HepG2 (cell line): ENCODE measurements around the gene RHEBL1. TPM values are rescaled to one million over a fixed set of nuclear protein-coding genes. Genes with fewer than 3 reads are reported as not detected.
A peak's percentile ranks its signal among the peaks of the same experiment; 100 is the strongest.

Source experiments
- ATAC-seq: fragments of 200-7000 bp; cut with Tn5 transposase; 3 replicates; pipeline ENCODE4 v1.9.1; 2020; ENCODE audit warnings: mild to moderate bottlenecking, moderate library complexity
- BruUV-seq: library from RNA; stranded (reverse); fragments of 400-500 nt; replicated peaks from 2 replicates; lab custom pipeline; 2021; lab: Mats Ljungman, UMichigan
- CTCF ChIA-PET: fragments of 300-600 bp; formaldehyde crosslinking; extraction: SDS; loops from one replicate; lab custom pipeline; 2021; ENCODE audit warnings: low total read pairs, inconsistent platforms, low intra/inter-chr PET ratio; lab: Yijun Ruan, JAX
- POLR2A ChIA-PET: fragments of 350-600 bp; sonication (Branson Sonifier 250); formaldehyde crosslinking; loops from one replicate; lab custom pipeline; 2020; ENCODE audit warnings: antibody characterized with exemption, inconsistent platforms; lab: Yijun Ruan, JAX
- DNase-seq: peaks from one replicate; pipeline ENCODE4 v3.0.0-alpha.2; 2015; ENCODE audit warnings: low spot score
- FAIRE-seq: peaks from 3 replicates; lab custom pipeline; 2011; peaks lifted over from hg19 to GRCh38; lab: Jason Lieb, UNC
- H2AFZ ChIP-seq: one replicate; pipeline ENCODE4 v1.6.1; 2011; ENCODE audit warnings: low read length, inconsistent platforms
- H3K27ac ChIP-seq: fragments of 300-600 bp; 3 replicates; pipeline ENCODE4 v1.8.0; 2011; ENCODE audit warnings: mixed run types, mild to moderate bottlenecking, mixed read lengths, low read length, inconsistent platforms; ENCODE audit not compliant: insufficient read depth; ENCODE audit errors: extremely low read length
- H3K27me3 ChIP-seq, 2 experiments: fragments of 200-600 bp in 1 of 2; 2 replicates in 1 of 2; 3 replicates in 1 of 2; pipeline versions ENCODE4 v1.6.0 to v1.8.0; 2011; ENCODE audit warnings: low read length in 2 of 2, mild to moderate bottlenecking in 2 of 2, moderate library complexity in 2 of 2, inconsistent platforms in 1 of 2; ENCODE audit not compliant: insufficient read depth in 2 of 2, control insufficient read depth in 1 of 2
- H3K36me3 ChIP-seq, 2 experiments: fragments of 200-600 bp in 1 of 2; replicated peaks in 1 of 2; 2 replicates in 1 of 2; 3 replicates in 1 of 2; pipeline versions ENCODE4 v1.5.1 to v1.8.0; 2011; ENCODE audit warnings: low read length in 2 of 2, inconsistent platforms in 1 of 2; ENCODE audit not compliant: insufficient read depth in 2 of 2, control insufficient read depth in 1 of 2
- H3K4me1 ChIP-seq: 2 replicates; pipeline ENCODE4 v1.5.1; 2012; ENCODE audit warnings: low read length, inconsistent platforms; ENCODE audit not compliant: insufficient read depth
- H3K4me2 ChIP-seq: 2 replicates; pipeline ENCODE4 v1.6.0; 2011; ENCODE audit warnings: low read depth, low read length, inconsistent platforms
- H3K4me3 ChIP-seq, 3 experiments: fragments of 200-600 bp in 1 of 3; sonication (generic), shearing (Covaris generic) in 1 of 3; replicated peaks in 1 of 3; 2 replicates each; pipeline ENCODE4 v1.5.1; 2011 to 2016; ENCODE audit warnings: low read length in 3 of 3, inconsistent platforms in 2 of 3, low read depth in 2 of 3, mild to moderate bottlenecking in 2 of 3, control low read depth in 1 of 3, mixed read lengths in 1 of 3; ENCODE audit not compliant: insufficient read depth in 1 of 3
- H3K79me2 ChIP-seq: one replicate; pipeline ENCODE4 v1.6.1; 2011; ENCODE audit warnings: low read length, inconsistent platforms; ENCODE audit not compliant: insufficient read depth
- H3K9ac ChIP-seq: 2 replicates; pipeline ENCODE4 v1.6.0; 2011; ENCODE audit warnings: mild to moderate bottlenecking, low read depth, low read length, inconsistent platforms; ENCODE audit not compliant: insufficient read depth
- H3K9me3 ChIP-seq: 2 replicates; pipeline ENCODE4 v1.5.1; 2012; ENCODE audit warnings: mild to moderate bottlenecking, low read length
- H4K20me1 ChIP-seq: 2 replicates; pipeline ENCODE4 v1.6.0; 2011; ENCODE audit warnings: inconsistent platforms, mild to moderate bottlenecking, low read length, moderate library complexity; ENCODE audit not compliant: insufficient read depth
- ARNT ChIP-seq: fragments of 450-650 bp; IDR thresholded peaks from 2 replicates; pipeline ENCODE4 v1.6.1; 2017
- ATF3 ChIP-seq: sonication (generic); formaldehyde crosslinking; IDR thresholded peaks from 2 replicates; pipeline ENCODE4 v1.4.0; 2020; ENCODE audit warnings: missing genetic modification reagents
- CEBPB ChIP-seq: IDR thresholded peaks from 2 replicates; pipeline ENCODE4 v1.6.1; 2011; ENCODE audit warnings: low read depth, low read length, improper control_type of control experiment, borderline replicate concordance
- CEBPG ChIP-seq: IDR thresholded peaks from 2 replicates; pipeline ENCODE4 v1.6.1; 2016
- PAWR ChIP-seq: sonication (generic); formaldehyde crosslinking; IDR thresholded peaks from 2 replicates; pipeline ENCODE4 v1.4.0; 2020; ENCODE audit warnings: missing genetic modification reagents, mild to moderate bottlenecking, borderline replicate concordance
- SOX5 ChIP-seq: IDR thresholded peaks from 2 replicates; pipeline ENCODE4 v1.6.1; 2016; ENCODE audit warnings: borderline replicate concordance
- THYN1 ChIP-seq: sonication (generic); formaldehyde crosslinking; IDR thresholded peaks from 2 replicates; pipeline ENCODE4 v1.8.1; 2023; ENCODE audit warnings: low read depth, mild to moderate bottlenecking, moderate library complexity, missing genetic modification reagents, borderline replicate concordance
- TRIM24 ChIP-seq: sonication (generic); formaldehyde crosslinking; IDR thresholded peaks from 2 replicates; pipeline ENCODE4 v1.8.0; 2022; ENCODE audit warnings: mild to moderate bottlenecking, missing genetic modification reagents
- ZBTB20 ChIP-seq: sonication (generic); formaldehyde crosslinking; IDR thresholded peaks from 2 replicates; pipeline ENCODE4 v1.8.1; 2023; ENCODE audit warnings: missing genetic modification reagents, low read depth, mild to moderate bottlenecking, borderline replicate concordance
- ZNF136 ChIP-seq: sonication (generic); formaldehyde crosslinking; IDR thresholded peaks from 2 replicates; pipeline ENCODE4 v1.8.1; 2022; ENCODE audit warnings: low read depth, mild to moderate bottlenecking, moderate library complexity, missing genetic modification reagents
- ZNF24 ChIP-seq: fragments of 450-650 bp; IDR thresholded peaks from 2 replicates; pipeline ENCODE4 v1.6.1; 2017; ENCODE audit warnings: antibody characterized with exemption, mild to moderate bottlenecking
- ZNF879 ChIP-seq: sonication (generic); formaldehyde crosslinking; IDR thresholded peaks from 2 replicates; pipeline ENCODE4 v1.8.1; 2023; ENCODE audit warnings: missing genetic modification reagents
- WGBS: methylation state at CpG from one replicate; pipeline ENCODE4 v1.1.6; 2017; ENCODE audit warnings: low lambda C conversion rate; 5-methylcytosine and 5-hydroxymethylcytosine counted together
- in situ Hi-C: cut with HindIII; loops from 2 replicates; pipeline ENCODE4 v1.10.0; 2017; ENCODE audit warnings: low pct_unique_long_range_greater_than_20kb; ENCODE audit not compliant: extremely low pct_ligation_motif_present
- intact Hi-C: fragments of 100-400 bp; cut with micrococcal nuclease; formaldehyde crosslinking; loops from one replicate; pipeline ENCODE4 v1.10.0; 2022; ENCODE audit not compliant: unreplicated experiment
- polyA plus RNA-seq, 8 experiments: library from polyadenylated mRNA; depleted of rRNA in 3 of 8; stranded (reverse) in 7 of 8; unstranded in 1 of 8; fragments of >200 nt; fragmentation: Illumina TruSeq in 4 of 8; extraction: Trizol in 4 of 8; gene quantifications; 2 replicates each; pipeline versions ENCODE4 v1.2.1 to v1.2.3, GENCODE V29; 2011 to 2016; ENCODE audit warnings: low read depth in 4 of 8, missing spikeins in 1 of 8, mixed read lengths in 1 of 8; ENCODE audit not compliant: insufficient read depth in 1 of 8
- total RNA-seq, 5 experiments: library from RNA; depleted of rRNA; stranded (reverse); fragments of >200 nt; fragmentation: Illumina TruSeq; extraction: Trizol; gene quantifications; 2 replicates each; pipeline ENCODE4 v1.2.3, GENCODE V29; 2016; ENCODE audit warnings: low read depth in 1 of 5

Gene RHEBL1
- total and polyA plus RNA-seq, 2 of the 13 experiments (the other 11 are each of a cell fraction or from before 2014, with no cell fraction given) = 1.4 to 2.5 TPM

- ATAC-seq = no peak
- H3K4me2 ChIP-seq = no peak overlapping the region
- intact Hi-C loops = no loop called here
- H3K4me1 ChIP-seq = peaks cover 15% of the 10 kb centered on the region
- POLR2A ChIA-PET = no interaction called here
- 88% methylated on average over 7 of the region's 9 CpGs for WGBS
- H3K79me2 ChIP-seq = peaks cover 15% of the 10 kb centered on the region
- peaks cover 9% of the 10 kb centered on the region; the same call in 1 of the 2 replicates for H4K20me1 ChIP-seq
- no peak overlapping the region for H3K9ac ChIP-seq
- CTCF ChIA-PET = no interaction called here
- no peaks in the 10 kb centered on the region; a peak in 1 of 5 replicates for H3K27me3 ChIP-seq
- H3K36me3 ChIP-seq = peaks cover 15 to 44% of the 10 kb centered on the region in 2 experiments; a peak in 3 of 5 replicates
- in situ Hi-C loops = no loop called here
- TF ChIP-seq ATF3 (CRISPR knock-in tag) = no peak
- no peak for TF ChIP-seq ARNT
- peak; percentile 72 for TF ChIP-seq CEBPB
- peak; percentile 52; the same call in 1 of the 2 replicates for TF ChIP-seq CEBPG (CRISPR knock-in tag)
- no peak for TF ChIP-seq ZNF136 (CRISPR knock-in tag)
- TF ChIP-seq, all 625 proteins: peak for 2
- FAIRE-seq (no peak), DNase-seq (no peak)
- H2AFZ ChIP-seq = no peak overlapping the region
- BruUV-seq = no TSS peak
- no peaks in the 10 kb centered on the region for H3K9me3 ChIP-seq
- H3K27ac ChIP-seq = no peak overlapping the region
- H3K4me3 ChIP-seq = no peak overlapping the region
Measured at GRCh38 chr12:49105504-49106084, 35.8 kb upstream of the RHEBL1 start.

GRCh38 chr12:49104822-49105221 lies 35.0 kb upstream of the RHEBL1 start:
- Histone ChIP-seq H3K4me1 (peaks cover 15% of the 10 kb centered on the region), H3K27me3 (no peaks in the 10 kb centered on the region; a peak in 1 of 5 replicates), H3K4me2 (no peak overlapping the region), H4K20me1 (peaks cover 9% of the 10 kb centered on the region; the same call in 1 of the 2 replicates), H3K4me3 (no peak overlapping the region), H3K36me3 (peaks cover 15 to 51% of the 10 kb centered on the region in 2 experiments; a peak in 4 of 5 replicates), H3K27ac (no peak overlapping the region), H3K9me3 (no peaks in the 10 kb centered on the region), H3K9ac (no peak overlapping the region), H2AFZ (no peak overlapping the region), H3K79me2 (peaks cover 13% of the 10 kb centered on the region)
- ChIA-PET POLR2A (no interaction called here), CTCF (no interaction called here)
- no TSS peak for BruUV-seq
- FAIRE-seq (no peak), ATAC-seq (no peak), DNase-seq (no peak)
- intact Hi-C loops = no loop called here
- no CpG with 5 or more reads among the region's 3 CpGs for WGBS
- in situ Hi-C loops = no loop called here
- TF ChIP-seq TRIM24 (CRISPR knock-in tag) = no peak
- no peak for TF ChIP-seq THYN1 (CRISPR knock-in tag)
- no peak for TF ChIP-seq ZNF879 (CRISPR knock-in tag)
- TF ChIP-seq ZNF24 = no peak
- TF ChIP-seq ZBTB20 (CRISPR knock-in tag) = no peak
- no peak for TF ChIP-seq PAWR (CRISPR knock-in tag)
- TF ChIP-seq SOX5 = no peak
